Loucy (cell line): ENCODE measurements around the gene AADAT.

Source experiments
- H2AFZ ChIP-seq: fragments of 200-600 bp; sonication (generic); 2 replicates; pipeline ENCODE4 v1.6.0; 2016; ENCODE audit warnings: antibody characterized with exemption, mild to moderate bottlenecking, low read length, moderate library complexity
- H3F3A ChIP-seq: fragments of 200-600 bp; 2 replicates; pipeline ENCODE4 v1.6.0; 2016; ENCODE audit warnings: antibody characterized with exemption, low read depth, mild to moderate bottlenecking
- H3K27me3 ChIP-seq: fragments of 200-600 bp; sonication (generic); 2 replicates; pipeline ENCODE4 v1.6.1; 2014; ENCODE audit warnings: low read length, mild to moderate bottlenecking; ENCODE audit not compliant: insufficient read depth, poor library complexity, severe bottlenecking
- H3K36me3 ChIP-seq: fragments of 200-600 bp; sonication (generic); 2 replicates; pipeline ENCODE4 v1.6.1; 2016; ENCODE audit warnings: low read length; ENCODE audit not compliant: insufficient read depth
- H3K4me1 ChIP-seq: fragments of 200-600 bp; sonication (generic); 2 replicates; pipeline ENCODE4 v1.5.1; 2014; ENCODE audit warnings: low read length, mild to moderate bottlenecking; ENCODE audit not compliant: insufficient read depth, poor library complexity, severe bottlenecking
- H3K4me2 ChIP-seq: fragments of 200-600 bp; sonication (generic); 2 replicates; pipeline ENCODE4 v1.6.0; 2014; ENCODE audit warnings: antibody characterized with exemption, low read length, low read depth, mild to moderate bottlenecking; ENCODE audit not compliant: poor library complexity, severe bottlenecking
- H3K4me3 ChIP-seq: fragments of 200-600 bp; sonication (generic); 2 replicates; pipeline ENCODE4 v1.5.1; 2014; ENCODE audit warnings: low read length, mild to moderate bottlenecking, mixed read lengths; ENCODE audit not compliant: poor library complexity, severe bottlenecking
- H3K79me2 ChIP-seq: fragments of 200-600 bp; sonication (generic); 2 replicates; pipeline ENCODE4 v1.6.1; 2014; ENCODE audit warnings: low read length; ENCODE audit not compliant: insufficient read depth
- H3K9ac ChIP-seq: fragments of 200-600 bp; sonication (generic); 2 replicates; pipeline ENCODE4 v1.6.0; 2014; ENCODE audit warnings: mild to moderate bottlenecking, low read depth, low read length, moderate library complexity; ENCODE audit not compliant: poor library complexity, severe bottlenecking
- H3K9me2 ChIP-seq: fragments of 200-600 bp; sonication (generic); replicated peaks from 2 replicates; pipeline ENCODE4 v1.6.1; 2016; ENCODE audit warnings: low read depth, low read length, mixed read lengths
- H3K9me3 ChIP-seq: fragments of 200-600 bp; sonication (generic); 2 replicates; pipeline ENCODE4 v1.6.1; 2014; ENCODE audit warnings: mild to moderate bottlenecking, antibody characterized with exemption, low read length, low read depth; ENCODE audit not compliant: insufficient read depth
- H4K20me1 ChIP-seq: fragments of 200-600 bp; sonication (generic); 2 replicates; pipeline ENCODE4 v1.6.0; 2014; ENCODE audit warnings: antibody characterized with exemption, low read length, mild to moderate bottlenecking; ENCODE audit not compliant: insufficient read depth, poor library complexity, severe bottlenecking
- CTCF ChIP-seq: fragments of 200-600 bp; sonication (generic); conservative IDR thresholded peaks from 2 replicates; pipeline ENCODE4 v1.5.1; 2014; ENCODE audit warnings: mild to moderate bottlenecking, antibody characterized with exemption, low read length
- EZH2phosphoT487 ChIP-seq: fragments of 200-600 bp; IDR thresholded peaks from 2 replicates; pipeline ENCODE4 v1.6.1; 2018; ENCODE audit warnings: antibody characterized with exemption, mild to moderate bottlenecking, moderate library complexity, borderline replicate concordance

AADAT gene

GRCh38 chr4:170027181-170027829 lies 62.5 kb downstream of the AADAT start:
- Histone ChIP-seq H3K4me2 (no peak overlapping the region), H3K27me3 (no peaks in the 10 kb centered on the region), H2AFZ (no peak overlapping the region), H3K9me3 (no peaks in the 10 kb centered on the region), H3K9me2 (no peaks in the 10 kb centered on the region), H3K4me3 (no peak overlapping the region), H3K36me3 (no peaks in the 10 kb centered on the region), H4K20me1 (no peaks in the 10 kb centered on the region), H3K4me1 (no peaks in the 10 kb centered on the region), H3K79me2 (no peaks in the 10 kb centered on the region), H3K9ac (no peak overlapping the region), H3F3A (no peaks in the 10 kb centered on the region)
- no peak for TF ChIP-seq CTCF
- TF ChIP-seq EZH2phosphoT487 = no peak

GRCh38 chr4:170026253-170027021 lies 63.3 kb downstream of the AADAT start, which contains the start of gene MFAP3L:
TSS of gene MFAP3L (minus strand) at chr4:170026395. CDS start at chr4:170005877, 20,518 bp downstream.
- H3K4me2 ChIP-seq = no peak within 1 kb of the TSS
- no peak within 1 kb of the TSS for H3K4me3 ChIP-seq
- TF ChIP-seq CTCF (no peak), EZH2phosphoT487 (no peak)
- H3K4me1 ChIP-seq = no peaks in the 10 kb centered on the region
- no peak within 1 kb of the TSS for H3K9ac ChIP-seq
- H3K9me2 ChIP-seq = no peaks in the 10 kb centered on the region
- H3F3A ChIP-seq = no peaks in the 10 kb centered on the region
- H3K36me3 ChIP-seq = no peaks in the 10 kb centered on the region
- H4K20me1 ChIP-seq = no peaks in the 10 kb centered on the region
- H3K79me2 ChIP-seq = no peaks in the 10 kb centered on the region
- H3K9me3 ChIP-seq = no peaks in the 10 kb centered on the region
- H2AFZ ChIP-seq = no peak within 1 kb of the TSS
- H3K27me3 ChIP-seq = no peaks in the 10 kb centered on the region

DNA sequence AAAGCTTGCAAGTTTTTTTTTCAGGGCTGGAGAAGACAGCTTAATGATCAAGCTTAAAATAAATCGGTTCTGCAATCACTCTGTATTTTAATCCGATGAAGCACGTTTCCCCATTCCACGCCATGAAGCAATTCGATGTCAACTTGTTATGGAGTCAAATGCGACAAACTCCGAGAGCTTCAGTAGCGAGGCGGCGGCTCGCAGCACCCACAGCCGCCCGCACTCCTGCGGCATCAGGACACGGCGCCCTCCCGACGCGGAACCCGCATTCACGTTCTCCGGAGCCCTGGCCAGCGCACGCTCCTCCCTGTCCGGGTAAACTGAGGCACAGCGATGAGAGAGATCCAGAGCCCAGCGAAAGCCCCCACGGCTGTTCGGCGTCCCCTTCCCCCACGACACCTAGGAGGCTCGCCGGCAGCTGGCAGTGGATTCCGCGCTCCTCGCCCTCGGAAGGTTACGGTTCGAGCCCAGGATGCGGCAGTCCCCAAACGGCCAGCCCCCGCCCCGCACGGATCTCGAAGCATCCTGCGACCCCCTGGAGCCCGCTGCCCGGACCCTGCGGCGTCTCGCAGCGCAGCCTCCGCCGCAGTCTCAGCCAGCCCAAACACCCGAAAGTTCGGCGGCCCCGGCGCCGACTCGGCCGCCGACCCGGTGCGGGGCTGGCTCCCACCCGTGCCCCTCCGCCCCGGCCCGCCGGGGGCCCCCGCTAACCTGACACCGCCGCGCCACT lies 64.1 kb downstream of the AADAT start:
- no peak overlapping the region for H2AFZ ChIP-seq
- H3K36me3 ChIP-seq = no peaks in the 10 kb centered on the region
- no peak overlapping the region for H3K4me3 ChIP-seq
- no peak overlapping the region for H3K9ac ChIP-seq
- no peaks in the 10 kb centered on the region for H3K4me1 ChIP-seq
- H4K20me1 ChIP-seq = no peaks in the 10 kb centered on the region
- H3K4me2 ChIP-seq = no peak overlapping the region
- no peaks in the 10 kb centered on the region for H3K79me2 ChIP-seq
- H3F3A ChIP-seq = no peaks in the 10 kb centered on the region
- TF ChIP-seq CTCF = no peak
- no peak for TF ChIP-seq EZH2phosphoT487
- H3K27me3 ChIP-seq = no peaks in the 10 kb centered on the region
- no peaks in the 10 kb centered on the region for H3K9me3 ChIP-seq
- H3K9me2 ChIP-seq = no peaks in the 10 kb centered on the region
